ENCODE results near the gene NEK6. TPM values are rescaled to one million over a fixed set of nuclear protein-coding genes. Genes with fewer than 3 reads are reported as not detected.

NEK6 gene
- 44.7 and 64.3 TPM in 2 replicates for total RNA-seq (ENCODE audit: low replicate concordance)

DNA sequence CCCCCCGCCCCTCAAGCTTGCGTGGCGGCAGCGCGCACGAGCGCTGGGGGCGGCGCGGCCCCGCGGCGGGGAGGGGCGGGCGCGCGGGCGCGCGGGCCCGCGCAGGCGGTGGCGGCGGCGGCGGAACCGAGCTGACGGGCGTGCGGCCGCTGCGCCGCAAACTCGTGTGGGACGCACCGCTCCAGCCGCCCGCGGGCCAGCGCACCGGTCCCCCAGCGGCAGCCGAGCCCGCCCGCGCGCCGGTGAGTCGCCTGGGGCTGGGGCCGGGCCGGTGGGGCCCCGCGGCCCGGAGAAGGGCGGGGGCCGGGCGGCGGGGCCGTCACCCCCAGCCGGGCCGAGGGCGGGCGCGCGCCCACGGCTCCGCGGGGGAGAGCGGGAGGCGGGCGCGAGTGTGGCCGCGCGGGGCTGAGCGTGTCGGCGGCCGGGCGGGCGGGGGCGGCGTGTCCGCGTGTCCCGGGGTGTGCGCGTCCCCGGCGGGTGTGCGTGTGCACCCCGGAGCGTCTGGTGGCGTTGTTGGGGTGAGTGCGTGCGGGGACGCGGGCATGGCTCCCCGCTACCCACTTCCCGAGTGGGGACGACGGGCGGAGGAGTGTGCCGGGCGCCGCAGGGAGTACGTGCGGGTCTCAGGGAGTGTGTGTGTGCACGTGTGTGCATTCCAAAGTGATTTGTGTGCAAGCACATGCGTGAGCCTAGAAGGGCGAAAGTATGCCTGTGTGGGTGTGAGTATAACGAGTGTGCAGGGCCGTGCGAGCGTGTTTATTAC lies at the start of gene NEK6:
Gene NEK6 (plus strand): TSS at position 106 of the 763 bp plus-strand sequence. CDS start 44,016 bp downstream, outside the sequence.
- DNase-seq (ENCODE audit: low read depth), result peak; percentile 65
- TF ChIP-seq, protein P1, sequence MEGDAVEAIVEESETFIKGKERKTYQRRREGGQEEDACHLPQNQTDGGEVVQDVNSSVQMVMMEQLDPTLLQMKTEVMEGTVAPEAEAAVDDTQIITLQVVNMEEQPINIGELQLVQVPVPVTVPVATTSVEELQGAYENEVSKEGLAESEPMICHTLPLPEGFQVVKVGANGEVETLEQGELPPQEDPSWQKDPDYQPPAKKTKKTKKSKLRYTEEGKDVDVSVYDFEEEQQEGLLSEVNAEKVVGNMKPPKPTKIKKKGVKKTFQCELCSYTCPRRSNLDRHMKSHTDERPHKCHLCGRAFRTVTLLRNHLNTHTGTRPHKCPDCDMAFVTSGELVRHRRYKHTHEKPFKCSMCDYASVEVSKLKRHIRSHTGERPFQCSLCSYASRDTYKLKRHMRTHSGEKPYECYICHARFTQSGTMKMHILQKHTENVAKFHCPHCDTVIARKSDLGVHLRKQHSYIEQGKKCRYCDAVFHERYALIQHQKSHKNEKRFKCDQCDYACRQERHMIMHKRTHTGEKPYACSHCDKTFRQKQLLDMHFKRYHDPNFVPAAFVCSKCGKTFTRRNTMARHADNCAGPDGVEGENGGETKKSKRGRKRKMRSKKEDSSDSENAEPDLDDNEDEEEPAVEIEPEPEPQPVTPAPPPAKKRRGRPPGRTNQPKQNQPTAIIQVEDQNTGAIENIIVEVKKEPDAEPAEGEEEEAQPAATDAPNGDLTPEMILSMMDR (IDR thresholded peaks at IDR 0.05; ENCODE audit: insufficient read depth, low read length), result no peak
- H3K4me3 ChIP-seq (ENCODE audit: low read depth, low read length), result peak within 1 kb of the TSS; percentile 89

DNA sequence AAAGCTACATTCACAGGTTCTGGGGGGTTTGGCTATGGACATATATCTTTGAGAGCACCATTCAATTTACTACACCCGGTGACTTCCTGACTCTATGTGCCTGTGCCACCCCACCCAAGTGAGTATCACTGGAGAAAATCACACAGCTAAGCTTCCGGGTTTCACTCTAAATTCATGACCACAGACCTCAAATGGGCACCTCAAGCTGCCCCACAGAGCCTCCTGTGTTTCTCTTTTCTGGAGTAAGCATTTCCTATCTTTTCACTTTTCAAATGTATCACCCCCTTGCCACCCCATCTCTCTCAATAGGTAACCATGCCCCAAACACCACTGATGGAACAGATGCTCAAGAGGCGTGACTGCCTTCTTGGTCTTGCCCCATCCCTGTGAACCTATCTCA lies 49.2 kb upstream of the NEK6 start:
- DNase-seq (ENCODE audit: low read depth), result no peak

DNA sequence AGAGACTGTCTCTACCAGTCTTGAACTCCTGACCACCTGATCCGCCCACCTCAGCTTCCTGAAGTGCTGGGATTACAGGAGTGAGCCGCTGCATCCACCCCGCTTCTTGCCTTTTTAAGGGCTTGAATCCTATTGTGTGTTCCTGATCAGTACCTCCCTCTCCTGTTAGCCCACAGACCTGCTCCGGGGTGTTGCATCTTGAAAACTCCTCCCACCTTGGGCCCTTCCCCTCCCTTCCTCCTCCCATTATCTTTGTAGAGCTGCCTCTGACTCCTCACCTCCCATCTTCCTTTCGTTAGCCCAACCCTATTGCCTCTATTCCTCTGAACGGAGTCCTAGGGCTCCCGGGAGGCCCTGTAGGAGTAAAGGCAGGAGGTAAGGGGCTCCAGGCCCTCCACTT lies 48.5 kb upstream of the NEK6 start:
- TF ChIP-seq, protein P1 (IDR thresholded peaks at IDR 0.05; ENCODE audit: insufficient read depth, low read length), result no peak
- H3K4me3 ChIP-seq (ENCODE audit: low read depth, low read length), result no peak overlapping the region
- DNase-seq (ENCODE audit: low read depth), result no peak

More for the DNA sequence above, 49.2 kb upstream of the NEK6 start:
- no peak overlapping the region for H3K4me3 ChIP-seq (ENCODE audit: low read depth, low read length)
- TF ChIP-seq, protein P1 (IDR thresholded peaks at IDR 0.05; ENCODE audit: insufficient read depth, low read length), result no peak

DNA sequence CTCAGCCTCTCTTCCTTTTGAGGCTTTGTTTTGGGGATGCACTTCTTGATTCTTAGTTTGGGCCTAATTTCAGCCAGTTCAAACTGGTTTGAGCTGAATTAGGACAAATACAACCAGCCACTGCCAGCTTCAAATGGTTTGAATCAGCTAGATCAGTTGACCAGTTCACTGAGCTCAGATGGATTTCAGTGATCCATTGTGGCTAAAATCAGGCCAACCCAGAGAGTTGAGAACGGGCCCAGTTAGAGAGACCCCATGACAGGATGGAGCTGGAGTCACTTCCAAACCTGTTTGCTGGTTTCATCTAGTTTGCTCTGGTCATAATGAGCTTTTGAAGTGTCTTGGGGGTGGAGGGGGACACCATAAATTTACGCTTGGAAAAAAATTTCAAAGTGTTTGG lies 48.0 kb upstream of the NEK6 start:
- TF ChIP-seq, protein P1 (IDR thresholded peaks at IDR 0.05; ENCODE audit: insufficient read depth, low read length), result no peak
- no peak overlapping the region for H3K4me3 ChIP-seq (ENCODE audit: low read depth, low read length)
- DNase-seq (ENCODE audit: low read depth), result no peak

DNA sequence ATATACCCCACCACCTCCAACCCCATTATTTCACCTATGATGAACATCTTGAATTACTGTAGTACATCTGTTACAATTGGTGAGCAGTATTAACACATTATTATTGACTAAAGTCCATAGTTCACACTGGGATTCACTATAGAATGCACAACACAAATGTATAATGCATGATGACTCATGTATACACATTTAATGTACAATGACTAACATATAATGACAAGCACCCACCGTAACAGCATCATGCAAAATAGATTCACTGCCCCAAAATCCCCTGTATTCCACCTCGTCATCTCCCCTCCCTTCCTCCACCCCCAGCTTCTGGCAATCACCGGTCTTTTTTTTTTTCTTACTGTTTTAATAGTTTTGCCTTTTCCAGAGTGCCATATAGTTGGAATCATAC lies 47.1 kb upstream of the NEK6 start:
- TF ChIP-seq, protein P1 (IDR thresholded peaks at IDR 0.05; ENCODE audit: insufficient read depth, low read length), result no peak
- no peak for DNase-seq (ENCODE audit: low read depth)
- no peak overlapping the region for H3K4me3 ChIP-seq (ENCODE audit: low read depth, low read length)

DNA sequence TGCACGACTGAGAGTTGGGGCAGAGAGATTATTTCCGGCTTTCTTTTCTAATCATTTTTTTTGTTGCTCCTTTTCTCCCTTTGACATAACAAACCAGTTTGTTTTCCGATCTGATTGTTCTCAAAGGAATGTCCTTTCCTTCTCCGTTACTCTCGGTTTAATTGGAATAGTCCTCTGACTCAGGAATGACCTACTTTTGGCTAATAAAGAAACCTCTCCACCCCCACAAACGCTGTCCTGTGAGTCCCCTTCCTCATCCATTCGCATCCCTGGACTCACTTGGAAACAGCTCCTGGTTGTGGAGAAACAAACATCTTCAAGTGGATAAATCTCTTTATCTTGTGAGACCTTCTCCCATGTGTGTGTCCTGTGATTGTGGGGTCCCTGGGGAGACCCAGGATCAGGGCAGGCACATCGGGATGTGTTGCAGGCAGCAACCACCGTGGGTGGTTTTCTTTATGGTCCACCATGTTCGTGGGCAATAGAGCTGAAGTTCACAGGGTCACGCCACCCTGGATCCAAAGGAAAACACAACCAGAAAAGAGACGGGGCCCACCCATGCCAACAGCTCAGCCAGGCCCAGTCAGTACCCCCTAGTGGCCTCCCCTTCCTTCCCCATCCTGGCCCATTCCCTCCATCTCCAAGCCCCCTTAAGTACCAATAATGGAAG lies 45.2 kb upstream of the NEK6 start:
- peak; percentile 31 for DNase-seq (ENCODE audit: low read depth)
- TF ChIP-seq, protein P1 (IDR thresholded peaks at IDR 0.05; ENCODE audit: insufficient read depth, low read length), result no peak
- no peak overlapping the region for H3K4me3 ChIP-seq (ENCODE audit: low read depth, low read length)

Data from fibroblast of the aortic adventitia (primary cell).